Right lobe of liver (tissue), 4 donors: Measurements from ENCODE around the gene TTL.
"Not testable (repeated sequence)": the region's sequence is repeated elsewhere in the genome, so short reads cannot be mapped to it uniquely, and the experiment has no call there.

Source experiments
- POLR2A ChIP-seq: fragments of 450-650 bp; IDR thresholded peaks from one replicate; pipeline ENCODE4 v1.6.1; 2017; ENCODE audit warnings: antibody characterized with exemption, mild to moderate bottlenecking
- TF ChIP-seq, protein P1 (sequence below), 4 donors: fragments of 200-600 bp in 3 of 4; fragments of 450-650 bp in 1 of 4; IDR thresholded peaks; one replicate each; pipeline versions ENCODE4 v1.5.1 to v1.8.0; 2016 to 2022; ENCODE audit warnings: antibody characterized with exemption in 4 of 4, mild to moderate bottlenecking in 2 of 4
- donor health status: DM: no; HTN: no; CAD: no.
- donor health status: DM: no; HTN: no; CAD: no.
- donor health status: DM: no; HTN: yes; CAD: no.

DNA sequence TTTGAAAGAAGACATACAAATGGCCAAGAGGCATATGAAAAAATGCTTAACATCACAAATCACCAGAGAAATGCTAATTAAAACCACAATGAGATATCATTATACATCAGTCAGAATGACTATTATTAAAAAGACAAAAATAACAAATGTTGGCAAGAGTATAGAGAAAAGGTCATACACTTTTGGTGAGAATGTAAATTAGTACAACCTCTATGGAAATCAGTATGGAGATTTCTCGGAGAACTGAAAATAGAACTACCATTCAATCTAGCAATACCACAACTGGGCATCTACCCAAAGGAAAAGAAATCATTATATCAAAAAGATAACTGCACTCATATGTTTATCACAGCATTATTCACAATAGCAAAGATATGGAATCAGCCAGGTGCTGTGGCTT, 37.7 kb upstream of the TTL start:
- TF ChIP-seq, protein P1, sequence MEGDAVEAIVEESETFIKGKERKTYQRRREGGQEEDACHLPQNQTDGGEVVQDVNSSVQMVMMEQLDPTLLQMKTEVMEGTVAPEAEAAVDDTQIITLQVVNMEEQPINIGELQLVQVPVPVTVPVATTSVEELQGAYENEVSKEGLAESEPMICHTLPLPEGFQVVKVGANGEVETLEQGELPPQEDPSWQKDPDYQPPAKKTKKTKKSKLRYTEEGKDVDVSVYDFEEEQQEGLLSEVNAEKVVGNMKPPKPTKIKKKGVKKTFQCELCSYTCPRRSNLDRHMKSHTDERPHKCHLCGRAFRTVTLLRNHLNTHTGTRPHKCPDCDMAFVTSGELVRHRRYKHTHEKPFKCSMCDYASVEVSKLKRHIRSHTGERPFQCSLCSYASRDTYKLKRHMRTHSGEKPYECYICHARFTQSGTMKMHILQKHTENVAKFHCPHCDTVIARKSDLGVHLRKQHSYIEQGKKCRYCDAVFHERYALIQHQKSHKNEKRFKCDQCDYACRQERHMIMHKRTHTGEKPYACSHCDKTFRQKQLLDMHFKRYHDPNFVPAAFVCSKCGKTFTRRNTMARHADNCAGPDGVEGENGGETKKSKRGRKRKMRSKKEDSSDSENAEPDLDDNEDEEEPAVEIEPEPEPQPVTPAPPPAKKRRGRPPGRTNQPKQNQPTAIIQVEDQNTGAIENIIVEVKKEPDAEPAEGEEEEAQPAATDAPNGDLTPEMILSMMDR (IDR thresholded peaks at IDR 0.05), result not testable (repeated sequence)
- TF ChIP-seq POLR2A, result not testable (repeated sequence)
